ENCODE measurements around the gene LPXN. TPM values are rescaled to one million over a fixed set of nuclear protein-coding genes. Genes with fewer than 3 reads are reported as not detected.

LPXN gene
- total RNA-seq, 1 experiment from 2014 or later: 2.1 TPM

GRCh38 chr11:58504232-58504631 lies 71.4 kb downstream of the LPXN start:
- H3K27me3 Mint-ChIP-seq (ENCODE audit: low read depth): no peaks in the 10 kb centered on the region; the same call in 1 of the 2 replicates
- H3K4me1 Mint-ChIP-seq: peaks cover 4% of the 10 kb centered on the region; the same call in 1 of the 2 replicates
- H3K27ac Mint-ChIP-seq: no peak overlapping the region
- no peak overlapping the region for H3K4me3 Mint-ChIP-seq
- ATAC-seq (no peak), DNase-seq (ENCODE audit: low spot score) (no peak)
- H3K36me3 Mint-ChIP-seq: no peaks in the 10 kb centered on the region
- ChIA-PET CTCF (interaction anchor here (4.3 kb wide), 1 partner anchor 20 kb away, joined by 16 read pairs; no protein-coding TSS in a partner anchor), POLR2A (no interaction called here)
- TF ChIP-seq ELF4 (CRISPR knock-in tag; IDR thresholded peaks at IDR 0.05; ENCODE audit: low read depth) (no peak), ESRRA (CRISPR knock-in tag; IDR thresholded peaks at IDR 0.05; ENCODE audit: borderline replicate concordance) (no peak), CREM (CRISPR knock-in tag; IDR thresholded peaks at IDR 0.05) (no peak), AR (CRISPR knock-in tag; IDR thresholded peaks at IDR 0.05) (no peak), SP1 (CRISPR knock-in tag; conservative IDR thresholded peaks at IDR 0.05) (no peak), IRF2 (CRISPR knock-in tag; IDR thresholded peaks at IDR 0.05; ENCODE audit: borderline replicate concordance, low read depth) (no peak), RORB (CRISPR knock-in tag; IDR thresholded peaks at IDR 0.05) (no peak), MYBL2 (CRISPR knock-in tag; IDR thresholded peaks at IDR 0.05) (no peak), PRDM15 (CRISPR knock-in tag; IDR thresholded peaks at IDR 0.05) (no peak), HMGA2 (CRISPR knock-in tag; IDR thresholded peaks at IDR 0.05) (no peak), E2F1 (CRISPR knock-in tag; IDR thresholded peaks at IDR 0.05) (no peak), TEAD4 (CRISPR knock-in tag; IDR thresholded peaks at IDR 0.05) (no peak), SOX15 (CRISPR knock-in tag; IDR thresholded peaks at IDR 0.05) (no peak), OVOL2 (CRISPR knock-in tag; IDR thresholded peaks at IDR 0.05; ENCODE audit: borderline replicate concordance) (no peak), NFYB (CRISPR knock-in tag; conservative IDR thresholded peaks at IDR 0.05; ENCODE audit: low read depth) (no peak), NR2C2 (CRISPR knock-in tag; IDR thresholded peaks at IDR 0.05) (no peak), SMAD4 (CRISPR knock-in tag; IDR thresholded peaks at IDR 0.05) (no peak), ATF3 (CRISPR knock-in tag; conservative IDR thresholded peaks at IDR 0.05) (no peak), CDX4 (CRISPR knock-in tag; IDR thresholded peaks at IDR 0.05; ENCODE audit: borderline replicate concordance) (no peak)
- H3K9me3 Mint-ChIP-seq: no peaks in the 10 kb centered on the region
